GM18909 (cell line): ENCODE data around the gene PPIL4.
A peak's percentile ranks its signal among the peaks of the same experiment; 100 is the strongest.
"Not testable (repeated sequence)": the region's sequence is repeated elsewhere in the genome, so short reads cannot be mapped to it uniquely, and the experiment has no call there.

Experiments used
- ATAC-seq: cut with Tn5 transposase; IDR thresholded peaks from one replicate; pipeline ENCODE4 v1.9.1; 2021; ENCODE audit warnings: mild to moderate bottlenecking; ENCODE audit not compliant: unreplicated experiment, poor library complexity

PPIL4 gene

DNA sequence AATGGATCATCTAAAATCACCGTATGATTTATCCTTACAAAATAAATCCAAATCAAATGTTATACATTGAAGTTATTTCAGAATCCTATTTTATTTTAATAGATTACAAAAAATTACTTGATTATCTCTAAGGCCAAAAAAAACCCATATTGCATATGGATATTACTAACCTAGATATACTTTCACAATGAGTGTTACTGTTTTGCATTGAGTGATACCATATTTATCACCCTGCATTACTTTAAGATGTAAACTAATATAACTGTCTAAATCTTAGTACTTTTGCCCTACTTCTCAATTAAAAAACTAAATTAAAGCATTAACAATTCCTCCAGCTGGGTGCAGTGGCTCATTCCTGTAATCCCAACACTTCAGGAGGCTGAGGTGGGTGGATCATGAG lies 11.1 kb downstream of the PPIL4 start:
- no peak for ATAC-seq

DNA sequence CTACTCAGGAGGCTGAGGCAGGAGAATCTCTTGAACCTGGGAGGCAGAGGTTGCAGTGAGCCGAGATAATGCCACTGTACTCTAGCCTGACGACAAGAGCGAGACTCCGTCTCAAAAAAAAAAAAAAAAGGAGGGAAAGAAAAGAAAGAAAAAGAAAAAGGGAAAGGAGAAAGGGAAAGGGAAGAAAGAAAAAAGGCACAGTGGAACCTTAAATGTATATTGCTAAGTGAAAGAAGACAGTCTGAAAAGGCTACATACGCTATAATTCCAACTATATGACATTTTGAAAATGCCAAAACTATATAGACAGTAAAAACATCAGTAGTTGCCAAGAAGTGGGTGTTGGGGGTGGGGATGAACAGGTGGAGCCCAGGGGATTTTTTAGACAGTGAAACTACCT lies 16.2 kb downstream of the PPIL4 start:
- no peak for ATAC-seq

- no peak for ATAC-seq
Observed at GRCh38 chr6:149515494-149515893, 30.3 kb downstream of the PPIL4 start.

- no peak for ATAC-seq
Observed at GRCh38 chr6:149513915-149514314, 31.9 kb downstream of the PPIL4 start.

DNA sequence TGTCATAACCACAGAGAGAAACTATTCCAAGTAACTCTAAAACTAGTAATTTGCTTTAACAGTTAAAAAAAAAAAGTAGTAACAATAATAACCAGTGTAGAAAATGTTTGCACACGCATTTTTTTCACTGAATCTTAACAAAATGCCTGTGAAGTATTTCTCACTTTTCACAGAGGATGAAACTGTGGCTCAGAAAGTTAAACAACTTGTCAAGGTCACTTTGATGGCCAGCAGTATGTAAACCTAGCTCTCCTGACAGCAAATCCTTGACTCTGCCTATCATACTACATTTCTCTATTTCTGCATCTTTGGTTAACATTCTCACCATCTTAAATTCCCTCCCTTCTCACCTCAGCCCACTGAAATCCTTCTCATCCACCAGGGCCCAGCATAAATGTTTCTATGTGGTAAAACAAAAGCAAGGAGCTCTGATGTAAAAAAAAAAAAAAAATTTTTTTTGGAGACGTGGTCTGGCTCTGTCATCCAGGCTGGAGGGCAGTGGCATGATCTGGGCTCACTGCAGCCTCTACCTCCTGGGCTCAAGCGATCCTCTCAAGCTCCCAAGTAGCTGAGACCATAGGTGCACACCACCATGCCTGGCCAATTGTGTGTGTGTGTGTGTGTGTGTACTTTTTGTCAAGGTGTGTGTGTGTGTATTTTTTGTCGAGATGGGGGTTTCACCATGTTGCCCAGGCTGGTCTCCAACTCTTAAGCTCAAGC lies 34.9 kb downstream of the PPIL4 start:
- no peak for ATAC-seq

DNA sequence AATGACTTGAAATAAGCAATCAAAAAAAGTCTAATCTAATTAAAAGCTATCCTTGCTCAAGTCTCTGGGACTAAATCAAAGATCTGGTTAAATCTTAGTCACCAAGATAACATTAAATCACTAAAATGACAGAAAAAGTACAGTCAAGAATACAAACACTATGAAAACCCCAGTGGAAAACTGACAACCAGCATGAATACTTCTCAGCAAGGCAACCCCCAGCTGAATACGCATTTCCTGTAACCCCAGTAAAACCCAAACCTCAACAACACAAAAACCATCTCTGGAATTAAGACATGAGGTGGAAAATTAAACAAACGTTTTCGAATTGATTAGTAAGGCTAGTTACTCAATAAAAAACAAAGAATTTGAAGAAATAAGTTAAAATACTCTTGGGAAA lies 37.4 kb downstream of the PPIL4 start:
- no peak for ATAC-seq

GRCh38 chr6:149503872-149504271 lies 42.0 kb downstream of the PPIL4 start:
- no peak for ATAC-seq

GRCh38 chr6:149503276-149503675 lies 42.6 kb downstream of the PPIL4 start:
- no peak for ATAC-seq

DNA sequence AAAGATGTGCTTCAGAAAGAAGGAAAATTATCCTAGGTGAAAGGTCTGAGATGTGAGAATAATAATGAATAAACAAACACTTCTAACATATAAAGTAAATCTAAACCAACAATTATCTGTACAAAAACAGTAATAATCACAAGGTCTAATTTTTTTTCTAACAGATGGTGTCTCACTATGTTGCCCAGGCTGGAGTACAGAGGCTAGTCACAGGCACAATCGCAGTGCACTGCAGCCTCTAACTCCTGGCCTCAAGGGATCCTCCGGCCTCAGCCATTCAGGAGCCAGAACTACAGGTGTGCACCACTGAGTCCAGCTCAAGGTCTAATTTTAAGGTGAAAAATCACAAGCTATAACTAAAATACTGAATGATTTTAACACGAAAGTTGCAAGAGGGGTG lies 44.1 kb downstream of the PPIL4 start:
- ATAC-seq = no peak

DNA sequence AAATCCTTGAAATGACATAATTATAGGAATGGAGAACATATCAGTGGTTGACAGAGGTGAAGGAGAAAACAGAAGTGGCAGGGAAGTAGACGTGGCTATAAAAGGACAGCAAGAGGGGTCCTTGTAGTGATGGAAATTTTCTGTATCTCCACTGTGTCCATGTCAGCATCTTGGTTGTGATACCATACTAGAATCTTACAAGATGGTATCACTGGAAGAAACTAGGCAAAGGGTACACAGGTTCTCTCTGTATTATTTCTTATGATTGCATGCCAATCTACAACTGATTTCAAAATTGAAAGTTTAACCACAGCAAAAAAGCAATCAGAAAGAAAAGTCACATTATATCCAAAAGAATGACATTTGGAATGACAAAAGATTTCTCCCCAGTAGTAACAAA lies 44.6 kb downstream of the PPIL4 start:
- ATAC-seq = no peak

DNA sequence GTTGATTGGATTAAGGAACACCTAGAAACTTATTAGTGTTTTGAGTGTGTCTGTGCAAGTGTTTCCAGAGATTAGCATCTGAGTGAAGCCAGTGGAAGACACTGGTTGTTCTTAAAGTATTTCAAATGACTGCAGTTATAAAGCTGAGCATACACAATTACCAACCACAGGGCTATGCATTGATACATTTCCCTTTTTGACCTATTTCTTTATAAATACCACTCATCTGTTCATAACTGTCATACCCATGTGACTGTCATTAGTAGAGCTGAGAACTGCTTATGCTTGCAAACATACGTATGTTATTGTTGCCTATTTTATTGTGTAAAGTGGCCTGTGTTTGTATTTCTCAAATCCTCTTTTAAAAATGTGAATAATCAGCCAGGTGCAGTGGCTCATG lies 45.7 kb downstream of the PPIL4 start:
- no peak for ATAC-seq

DNA sequence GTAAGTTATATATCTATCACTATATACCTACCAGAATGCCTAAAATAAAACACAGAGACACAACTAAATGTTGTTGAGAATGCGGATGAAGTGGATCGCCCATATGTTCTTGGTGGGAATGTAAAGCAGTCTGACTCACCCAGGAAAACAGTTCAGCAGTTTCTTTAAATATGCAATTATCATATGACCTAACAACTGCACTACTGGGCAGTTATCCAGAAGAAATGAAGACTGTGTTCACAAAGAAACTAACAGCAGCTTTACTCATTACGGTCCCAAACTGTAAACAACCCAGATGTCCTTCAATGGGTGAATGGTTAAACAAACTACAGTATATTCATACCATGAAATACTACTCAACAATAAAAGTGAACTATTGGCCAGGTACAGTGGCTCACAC lies 46.8 kb downstream of the PPIL4 start:
- ATAC-seq = no peak

DNA sequence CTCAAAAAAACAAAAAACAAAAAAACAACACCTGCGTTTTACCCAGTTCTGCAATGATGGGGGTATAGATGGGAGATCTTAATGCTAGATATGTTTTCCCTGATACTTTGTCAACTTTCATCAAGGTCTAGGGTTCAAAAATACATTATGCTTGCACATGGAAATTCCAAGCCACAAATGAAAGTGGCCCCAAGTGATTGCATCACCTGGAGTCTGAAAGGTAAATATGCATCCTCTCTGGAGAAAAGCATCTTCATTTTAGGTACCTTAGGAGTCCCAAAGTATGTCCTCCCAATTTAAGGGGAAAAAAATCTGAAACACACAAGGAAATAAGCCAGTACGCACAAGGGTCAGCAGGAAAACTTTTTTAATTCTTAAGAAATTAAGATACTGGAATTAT lies 48.5 kb downstream of the PPIL4 start:
- no peak for ATAC-seq

DNA sequence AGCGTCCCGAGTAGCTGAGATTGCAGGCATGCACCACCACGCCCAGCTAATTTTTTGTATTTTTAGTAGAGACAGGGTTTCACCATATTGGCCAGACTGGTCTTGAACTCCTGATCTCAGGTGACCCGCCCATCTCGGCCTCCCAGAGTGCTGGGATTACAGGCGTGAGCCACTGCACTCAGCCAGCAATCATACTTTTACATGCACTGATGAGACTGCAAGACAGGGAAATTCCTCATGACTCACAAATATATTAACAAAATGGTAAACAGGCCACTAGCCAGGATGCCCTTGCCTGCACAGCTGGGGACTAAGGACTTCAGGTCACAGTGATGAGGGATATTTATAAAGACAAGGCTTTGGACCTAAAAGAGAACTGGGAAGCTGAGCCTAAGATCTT lies 49.2 kb downstream of the PPIL4 start:
- ATAC-seq = peak; percentile 44

- not testable (repeated sequence) for ATAC-seq
Observed at GRCh38 chr6:149495349-149496016, 50.4 kb downstream of the PPIL4 start.

GRCh38 chr6:149494810-149495209 lies 51.0 kb downstream of the PPIL4 start:
- ATAC-seq = peak; percentile 82

DNA sequence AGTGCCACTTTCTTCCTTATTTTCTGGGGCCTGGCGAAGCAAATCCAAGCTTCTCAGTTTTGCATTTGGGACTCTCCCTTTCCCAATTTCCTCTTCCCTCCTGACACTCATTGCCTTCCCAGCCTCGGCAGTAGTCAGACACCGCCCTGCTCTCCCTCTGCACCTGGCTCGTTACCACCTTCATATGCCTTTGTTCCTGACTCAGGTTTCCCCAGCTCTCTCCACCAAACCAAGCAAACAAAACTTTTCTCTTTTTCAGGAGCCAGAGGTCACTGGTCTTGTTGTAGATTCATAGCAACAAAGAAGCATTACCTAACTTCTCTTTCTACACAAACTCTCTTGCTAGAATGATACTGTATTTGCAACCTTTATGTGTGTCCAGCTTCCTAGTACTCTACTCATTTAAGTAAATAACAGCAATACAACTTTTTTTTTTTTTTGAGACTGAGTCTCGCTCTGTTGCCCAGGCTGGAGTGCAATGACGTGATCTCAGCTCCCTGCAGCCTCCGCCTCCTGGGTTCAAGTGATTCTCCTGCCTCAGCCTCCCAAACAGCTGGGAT lies 52.0 kb downstream of the PPIL4 start:
- ATAC-seq = no peak

GRCh38 chr6:149492798-149493343 lies 53.0 kb downstream of the PPIL4 start:
- ATAC-seq = no peak

- ATAC-seq = no peak
Observed at GRCh38 chr6:149489967-149490366, 55.9 kb downstream of the PPIL4 start.

DNA sequence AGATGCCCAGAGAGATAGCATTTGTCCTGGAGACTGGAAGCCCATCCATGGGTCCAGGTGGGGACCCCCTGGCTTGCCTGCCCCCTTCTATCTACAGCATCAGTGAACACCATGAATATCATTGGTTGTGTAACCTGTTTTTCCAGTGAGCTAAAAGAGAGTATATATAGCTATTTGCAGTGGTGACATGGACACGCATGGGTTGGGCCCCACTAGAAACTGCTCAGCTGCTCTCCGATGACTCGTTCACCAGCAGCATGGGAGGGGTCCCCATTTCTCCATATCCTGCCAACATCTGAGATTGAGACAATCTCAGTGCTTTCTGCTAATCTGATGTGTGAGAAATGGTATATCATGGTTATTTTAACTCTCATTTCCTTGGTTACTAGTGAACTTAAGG lies 57.0 kb downstream of the PPIL4 start:
- ATAC-seq = no peak

DNA sequence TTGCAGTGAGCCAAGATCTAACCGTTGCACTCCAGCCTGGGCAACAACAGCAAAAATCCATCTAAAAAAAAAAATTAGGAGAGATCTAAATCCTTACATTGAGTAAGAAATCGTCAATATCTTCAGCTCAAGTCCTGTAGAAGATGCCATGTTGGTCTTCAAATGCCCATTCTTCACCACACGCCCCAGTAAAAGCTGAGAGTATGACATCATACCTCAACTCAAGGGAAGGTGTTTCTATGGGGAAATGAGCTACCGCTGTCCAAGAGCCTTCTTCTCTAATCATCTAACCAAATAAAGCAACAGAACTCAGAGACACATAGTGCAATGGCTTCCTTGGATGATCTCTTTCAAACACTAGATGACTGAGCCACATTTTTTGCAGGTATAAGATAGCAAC lies 58.5 kb downstream of the PPIL4 start:
- ATAC-seq = no peak
